HG02943 (cell line): ENCODE data around the gene PRSS2.

Experiments
- ATAC-seq: cut with Tn5 transposase; IDR thresholded peaks from one replicate; pipeline ENCODE4 v1.9.1; 2021; ENCODE audit warnings: mild to moderate bottlenecking, low read depth, moderate library complexity; ENCODE audit not compliant: unreplicated experiment

The PRSS2 gene

DNA sequence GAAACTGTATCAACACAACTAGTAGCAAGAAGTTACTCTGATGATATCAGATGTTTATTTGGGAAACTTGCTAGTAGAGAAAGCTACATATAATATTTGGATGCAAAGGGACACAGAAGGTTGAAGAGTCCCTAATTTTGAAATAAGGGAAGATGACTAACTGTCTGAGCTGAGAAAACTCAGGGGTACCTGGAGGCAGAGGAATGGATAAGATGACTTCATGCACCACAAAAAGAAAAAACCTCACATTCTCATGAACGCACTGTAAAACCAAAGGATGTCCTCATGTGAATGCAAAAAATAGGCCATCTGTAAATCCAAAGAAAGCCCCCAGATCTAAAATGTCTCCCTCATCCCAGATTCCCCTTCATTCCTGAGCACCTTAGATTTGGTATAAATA, 29.3 kb downstream of the PRSS2 start:
- ATAC-seq = no peak

DNA sequence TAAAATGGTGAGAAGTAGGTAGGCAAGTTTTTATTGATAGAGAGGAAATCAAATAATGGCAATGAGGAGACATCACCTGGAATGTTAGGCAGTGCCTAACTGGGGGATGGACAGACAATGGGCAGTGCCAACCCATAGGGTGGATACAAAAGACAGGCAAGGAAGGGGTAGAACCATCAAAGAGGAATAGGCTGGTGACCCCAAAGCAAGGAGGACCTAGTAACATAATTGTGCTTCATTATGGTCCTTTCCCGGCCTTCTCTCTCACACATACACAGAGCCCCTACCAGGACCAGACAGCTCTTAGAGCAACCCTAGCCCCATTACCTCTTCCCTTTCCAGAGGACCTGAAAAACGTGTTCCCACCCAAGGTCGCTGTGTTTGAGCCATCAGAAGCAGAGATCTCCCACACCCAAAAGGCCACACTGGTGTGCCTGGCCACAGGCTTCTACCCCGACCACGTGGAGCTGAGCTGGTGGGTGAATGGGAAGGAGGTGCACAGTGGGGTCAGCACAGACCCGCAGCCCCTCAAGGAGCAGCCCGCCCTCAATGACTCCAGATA, 30.0 kb downstream of the PRSS2 start:
- no peak for ATAC-seq

DNA sequence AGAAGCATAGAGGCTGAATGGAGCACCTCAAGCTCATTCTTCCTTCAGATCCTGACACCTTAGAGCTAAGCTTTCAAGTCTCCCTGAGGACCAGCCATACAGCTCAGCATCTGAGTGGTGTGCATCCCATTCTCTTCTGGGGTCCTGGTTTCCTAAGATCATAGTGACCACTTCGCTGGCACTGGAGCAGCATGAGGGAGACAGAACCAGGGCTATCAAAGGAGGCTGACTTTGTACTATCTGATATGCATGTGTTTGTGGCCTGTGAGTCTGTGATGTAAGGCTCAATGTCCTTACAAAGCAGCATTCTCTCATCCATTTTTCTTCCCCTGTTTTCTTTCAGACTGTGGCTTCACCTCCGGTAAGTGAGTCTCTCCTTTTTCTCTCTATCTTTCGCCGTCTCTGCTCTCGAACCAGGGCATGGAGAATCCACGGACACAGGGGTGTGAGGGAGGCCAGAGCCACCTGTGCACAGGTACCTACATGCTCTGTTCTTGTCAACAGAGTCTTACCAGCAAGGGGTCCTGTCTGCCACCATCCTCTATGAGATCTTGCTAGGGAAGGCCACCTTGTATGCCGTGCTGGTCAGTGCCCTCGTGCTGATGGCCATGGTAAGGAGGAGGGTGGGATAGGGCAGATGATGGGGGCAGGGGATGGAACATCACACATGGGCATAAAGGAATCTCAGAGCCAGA, 31.0 kb downstream of the PRSS2 start:
- no peak for ATAC-seq

DNA sequence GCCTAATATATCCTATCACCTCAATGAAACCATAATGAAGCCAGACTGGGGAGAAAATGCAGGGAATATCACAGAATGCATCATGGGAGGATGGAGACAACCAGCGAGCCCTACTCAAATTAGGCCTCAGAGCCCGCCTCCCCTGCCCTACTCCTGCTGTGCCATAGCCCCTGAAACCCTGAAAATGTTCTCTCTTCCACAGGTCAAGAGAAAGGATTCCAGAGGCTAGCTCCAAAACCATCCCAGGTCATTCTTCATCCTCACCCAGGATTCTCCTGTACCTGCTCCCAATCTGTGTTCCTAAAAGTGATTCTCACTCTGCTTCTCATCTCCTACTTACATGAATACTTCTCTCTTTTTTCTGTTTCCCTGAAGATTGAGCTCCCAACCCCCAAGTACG, 31.5 kb downstream of the PRSS2 start:
- ATAC-seq = no peak

DNA sequence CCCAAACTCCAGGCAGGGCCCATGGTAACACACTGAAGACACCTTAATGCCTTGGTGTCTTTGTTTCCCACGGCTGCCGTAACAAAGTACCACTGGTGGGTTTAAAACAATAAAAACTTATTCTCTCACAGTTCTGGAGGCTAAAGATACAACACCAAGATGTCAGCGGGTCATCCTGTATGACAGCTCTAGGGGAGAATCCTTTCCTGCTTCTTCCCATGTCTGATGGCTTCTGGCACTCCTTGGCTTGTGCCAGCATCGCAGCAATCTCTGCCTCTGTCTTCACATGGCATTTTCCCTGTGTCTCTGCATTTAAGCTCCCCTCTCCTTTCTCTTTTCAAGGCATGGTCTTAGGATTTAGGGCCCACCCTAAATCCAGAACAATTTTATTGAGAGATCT, 33.1 kb downstream of the PRSS2 start:
- ATAC-seq = no peak

DNA sequence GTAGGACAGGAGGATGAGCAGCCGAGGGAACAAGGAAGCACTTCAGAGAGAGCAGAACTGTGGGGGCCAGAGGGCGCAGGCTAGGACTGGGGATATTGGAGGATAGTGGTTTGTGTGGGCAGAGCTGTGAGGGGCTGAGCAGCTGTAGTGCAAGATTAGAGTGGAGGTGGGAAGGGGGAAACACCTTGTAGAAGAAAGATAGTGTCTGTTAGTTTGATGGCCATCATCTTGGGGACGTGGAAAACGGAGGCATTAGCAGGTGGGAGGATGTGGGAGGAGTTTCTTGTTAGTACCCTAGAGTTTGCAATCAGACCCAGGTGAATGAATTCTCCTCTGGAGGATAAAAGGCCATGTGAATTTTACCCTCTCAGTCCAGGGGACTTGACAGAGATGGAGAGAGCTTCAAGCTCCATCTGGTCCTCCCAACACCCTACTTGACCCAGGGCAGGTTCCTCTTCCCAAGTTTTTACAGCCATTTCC, 34.0 kb downstream of the PRSS2 start:
- ATAC-seq = no peak

DNA sequence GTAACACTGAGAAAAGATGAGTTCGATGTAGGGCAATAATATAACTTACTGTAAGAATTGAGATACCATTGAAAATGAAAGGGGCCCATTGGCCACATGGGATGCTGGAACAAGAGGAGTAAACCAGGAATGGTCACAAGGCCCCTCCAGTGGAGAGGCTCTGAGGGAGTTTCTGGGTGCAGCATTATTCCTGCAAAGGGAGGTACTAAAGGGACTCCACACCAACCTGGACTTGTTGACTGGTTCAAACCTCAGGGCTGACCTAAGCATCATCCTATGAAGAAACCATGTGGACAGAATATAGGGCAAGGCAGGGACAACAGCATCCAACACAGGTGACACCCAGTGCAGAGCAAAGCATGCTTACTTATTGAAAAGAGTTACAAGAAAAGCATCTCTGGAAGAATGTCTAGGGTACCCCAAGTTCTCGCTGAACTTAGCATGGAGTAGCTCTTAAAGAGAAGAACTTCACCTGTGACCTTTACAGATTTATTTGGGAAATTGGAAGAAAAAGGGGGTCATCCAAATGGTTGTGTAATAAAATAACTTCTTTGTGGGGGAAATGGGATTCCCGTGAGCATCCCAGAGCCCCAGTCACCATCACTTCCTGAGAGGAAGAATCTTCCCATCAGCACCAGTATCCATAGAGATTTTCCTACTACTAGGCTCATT, 34.7 kb downstream of the PRSS2 start:
- ATAC-seq = no peak

DNA sequence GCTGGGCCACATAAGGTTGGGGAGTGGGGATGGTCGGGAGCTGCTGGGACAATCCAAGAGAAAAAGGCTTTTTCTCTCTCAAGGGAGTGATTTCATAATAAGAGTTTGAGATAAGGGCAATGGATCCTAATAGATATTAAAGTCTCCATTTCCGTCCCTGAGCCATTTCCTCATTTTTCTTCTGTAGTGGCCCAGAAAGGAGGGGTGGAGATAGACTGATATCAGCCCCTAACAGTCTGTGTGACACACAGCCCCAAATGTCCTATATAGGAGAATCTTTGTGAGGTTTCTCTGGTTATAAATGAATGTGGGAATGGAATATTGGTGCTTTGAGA, 35.2 kb downstream of the PRSS2 start:
- no peak for ATAC-seq

DNA sequence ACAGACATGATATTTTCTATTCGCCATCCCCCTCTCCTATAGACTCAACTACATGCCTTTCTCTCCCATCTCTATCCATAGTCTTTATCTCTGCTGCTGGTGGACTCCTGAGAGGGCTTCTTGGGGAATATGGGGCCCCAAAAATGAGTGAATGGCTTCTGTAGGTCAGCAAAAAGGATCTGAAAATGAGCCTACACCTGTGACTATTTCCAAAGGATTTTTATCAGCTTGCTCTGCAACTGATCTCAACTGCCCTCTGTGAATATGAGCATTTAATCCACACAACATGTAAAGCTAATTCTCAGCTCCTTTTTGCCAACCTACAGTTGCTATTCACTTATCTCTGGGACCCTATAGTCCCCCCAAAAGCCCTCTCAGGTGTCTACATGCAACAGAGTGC, 36.2 kb downstream of the PRSS2 start:
- no peak for ATAC-seq

DNA sequence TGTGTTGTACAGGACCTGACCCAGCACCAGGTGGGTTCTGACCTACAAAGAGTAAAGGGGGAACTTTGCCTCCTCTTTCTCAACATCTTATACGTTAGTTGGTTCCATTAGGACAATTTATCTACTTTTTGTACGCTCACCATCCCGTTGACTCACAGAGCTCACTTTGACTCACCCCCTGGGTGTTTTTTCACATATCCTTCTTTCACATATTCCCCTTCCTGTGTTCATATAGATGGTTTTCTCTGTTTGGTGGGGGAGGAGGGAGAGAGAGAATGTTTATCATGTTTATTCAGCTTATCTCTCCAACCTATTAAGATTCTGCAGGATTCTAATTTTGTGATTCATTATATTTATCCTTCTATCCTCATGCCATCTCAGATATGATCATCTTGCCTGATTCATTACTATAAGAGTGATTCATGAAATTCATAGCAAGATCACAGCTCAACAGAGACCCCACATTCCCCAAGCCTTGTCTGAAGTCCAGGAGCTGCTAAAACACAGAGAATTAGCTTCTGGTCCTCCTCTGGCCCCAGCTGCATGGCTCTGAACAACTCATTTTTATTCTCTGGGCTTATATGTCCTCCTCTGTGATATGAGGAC, 37.2 kb downstream of the PRSS2 start:
- ATAC-seq = no peak

DNA sequence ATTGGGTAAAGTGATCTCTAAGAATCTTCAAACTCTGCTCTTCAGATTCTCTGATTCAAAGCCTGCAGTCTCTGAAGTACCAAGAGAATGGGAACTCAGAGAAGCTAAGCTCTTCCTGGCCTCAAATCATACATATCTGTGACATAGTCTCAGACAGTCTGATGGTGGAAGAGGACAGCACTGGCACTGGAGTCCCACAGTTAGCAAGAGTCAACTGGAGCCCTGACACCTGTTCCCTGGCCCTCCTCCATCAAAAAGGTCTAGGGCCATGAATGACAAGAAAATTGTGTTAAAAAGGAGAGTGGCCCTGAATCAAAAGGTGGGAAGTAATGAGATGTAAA, 37.7 kb downstream of the PRSS2 start:
- ATAC-seq = peak; percentile 29

DNA sequence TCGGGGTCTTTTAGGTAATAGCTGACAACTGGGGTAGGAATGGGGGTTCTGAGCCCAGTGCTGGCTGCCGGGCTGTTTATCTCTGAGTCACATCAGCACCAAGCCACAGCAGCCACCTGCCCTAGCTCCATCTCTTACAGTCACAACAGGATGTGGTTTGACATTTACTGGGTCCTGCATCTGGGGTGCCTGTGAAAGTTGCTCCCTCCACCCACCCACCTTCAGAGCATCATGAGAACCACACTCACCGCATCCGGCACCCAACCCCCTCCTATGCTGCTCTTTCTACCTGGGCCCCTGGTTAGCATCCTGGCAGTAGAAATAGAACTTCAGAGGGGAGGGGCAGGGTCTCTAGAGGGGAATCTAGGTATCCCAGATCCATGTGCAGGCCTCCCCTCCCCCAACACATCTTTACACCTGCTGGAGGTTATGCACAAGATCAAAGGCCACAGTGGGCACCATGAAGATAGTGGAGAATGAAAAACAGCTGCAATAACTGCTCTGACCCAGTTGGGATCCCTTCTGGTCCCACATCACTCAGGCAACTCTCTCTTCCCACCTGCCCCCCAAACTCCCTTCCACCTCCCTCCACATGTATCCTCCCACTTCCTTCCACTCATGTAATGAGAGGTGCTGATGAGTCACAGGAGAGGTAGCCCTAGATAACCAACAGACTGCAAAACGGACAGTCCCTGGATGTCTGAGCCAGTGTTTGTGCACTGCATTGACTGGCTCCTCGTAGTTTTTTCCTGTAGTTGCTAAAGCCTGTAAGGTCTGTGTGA, 38.2 kb downstream of the PRSS2 start:
- ATAC-seq = peak; percentile 94

DNA sequence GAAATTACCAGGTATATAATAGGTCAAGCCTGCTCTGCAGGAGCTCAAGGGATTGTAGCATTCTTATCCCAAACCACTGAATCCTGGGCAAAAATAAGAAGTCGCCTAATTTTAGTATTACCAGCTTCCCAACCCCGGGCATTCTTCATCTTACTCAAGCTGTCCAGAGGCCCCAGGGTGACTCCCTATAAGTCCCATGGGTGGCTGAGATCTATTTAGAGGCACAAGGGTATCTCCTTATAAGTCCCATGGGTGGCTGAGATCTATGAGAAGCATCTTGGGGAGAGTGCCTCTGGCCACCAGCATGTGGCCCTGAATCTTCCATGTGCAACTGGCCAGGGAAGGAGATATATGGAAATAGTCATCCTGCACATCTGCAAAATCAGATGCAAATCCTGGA, 38.9 kb downstream of the PRSS2 start:
- no peak for ATAC-seq

DNA sequence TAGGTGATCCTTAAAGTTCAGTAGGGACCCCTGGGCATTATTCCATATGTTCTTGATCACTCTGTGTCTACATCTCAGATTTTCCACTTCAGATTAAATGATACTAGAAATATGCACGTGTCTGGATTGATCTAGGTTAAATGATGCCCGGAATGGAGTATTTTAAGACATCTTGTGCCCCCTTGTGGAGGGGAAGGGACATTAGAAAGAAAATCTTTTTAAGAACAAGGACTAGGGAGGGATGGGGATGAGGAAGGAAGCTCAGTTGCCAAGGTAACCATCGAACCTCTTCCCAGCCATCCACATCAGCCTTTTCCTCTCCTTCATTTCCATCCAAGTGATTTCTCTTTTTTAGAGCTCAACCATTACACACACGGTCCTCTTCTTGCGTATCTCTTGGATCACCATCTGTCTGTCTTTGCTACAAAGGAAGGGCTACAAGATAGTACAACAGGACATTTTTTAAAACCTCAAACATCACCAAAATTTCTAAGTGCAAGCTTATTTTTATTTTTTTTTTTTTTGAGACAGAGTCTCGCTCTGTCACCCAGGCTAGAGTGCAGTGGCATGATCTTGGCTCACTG, 40.5 kb downstream of the PRSS2 start:
- no peak for ATAC-seq

DNA sequence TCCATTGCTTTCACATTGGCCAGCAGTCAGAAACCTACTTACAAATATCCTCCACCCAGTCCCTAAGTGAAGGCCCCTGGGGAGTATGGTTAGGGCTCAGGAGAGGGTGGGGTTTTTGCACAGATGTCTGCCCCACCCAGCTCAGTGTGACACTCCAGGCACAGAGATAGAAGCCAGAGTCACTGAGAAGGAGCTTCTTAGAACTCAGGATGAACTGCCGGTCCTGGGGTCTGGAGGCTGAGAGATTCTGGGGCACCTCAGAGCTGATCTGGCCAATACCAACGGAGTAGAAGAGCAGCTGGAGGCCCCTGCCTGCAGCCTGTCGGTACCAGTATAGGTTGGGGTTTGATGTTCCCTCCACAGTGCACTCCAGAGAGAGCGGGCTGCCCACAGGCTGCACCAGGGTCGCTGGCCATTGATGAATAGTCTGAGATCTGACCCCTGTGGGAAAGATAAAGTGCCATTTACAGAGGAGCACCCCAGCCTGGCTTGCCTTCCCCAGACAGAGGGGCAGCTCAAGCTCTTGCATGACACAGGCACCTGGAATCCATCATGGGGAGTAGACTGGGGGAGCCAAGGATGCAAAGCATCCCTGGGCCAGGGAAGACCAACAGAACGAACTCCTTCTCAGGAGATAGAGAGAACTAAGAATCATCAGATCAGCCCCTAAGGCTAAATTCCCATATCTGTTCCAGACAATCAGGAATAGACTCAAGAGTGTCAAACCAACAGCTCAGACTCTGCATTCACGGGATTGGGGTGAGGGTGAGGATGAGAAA, 41.9 kb downstream of the PRSS2 start:
- ATAC-seq = no peak

DNA sequence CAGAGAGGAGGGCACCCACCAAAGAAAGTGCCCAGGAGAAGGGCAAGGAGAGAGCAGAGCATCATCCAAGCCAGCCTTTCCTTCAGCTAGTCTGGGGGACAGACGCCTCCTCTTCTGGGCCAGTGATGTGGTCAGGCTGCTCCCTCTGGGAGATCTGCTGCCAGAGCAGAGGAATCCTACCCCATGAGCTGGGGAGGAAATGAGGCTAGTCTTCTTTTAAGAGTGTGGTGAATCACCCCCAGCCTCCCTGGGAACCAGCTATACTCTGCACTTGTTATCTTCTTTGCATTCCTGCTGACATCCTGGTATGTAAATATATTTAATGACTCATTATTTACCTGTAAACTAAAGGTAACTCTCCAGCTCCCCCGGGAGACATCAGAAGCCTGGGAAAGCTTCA, 42.5 kb downstream of the PRSS2 start:
- no peak for ATAC-seq

DNA sequence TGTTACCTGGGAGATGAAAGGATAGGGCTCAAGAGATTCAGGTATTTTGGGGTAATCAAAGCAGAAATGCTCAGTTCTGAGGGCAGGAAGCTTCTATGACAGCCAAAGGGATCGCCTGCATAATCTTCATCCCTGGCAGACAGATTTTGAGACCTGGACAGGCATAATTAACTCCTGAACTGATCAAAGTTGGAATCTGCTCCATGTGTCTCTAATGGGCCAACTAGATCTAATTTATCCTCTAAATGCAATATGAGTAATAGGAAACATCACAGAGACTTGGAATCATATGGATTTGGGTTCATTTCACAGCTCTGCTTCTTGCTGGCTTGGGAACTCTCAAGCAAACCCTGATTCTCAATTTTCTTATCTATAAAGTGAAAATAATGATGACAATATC, 42.9 kb downstream of the PRSS2 start:
- no peak for ATAC-seq

DNA sequence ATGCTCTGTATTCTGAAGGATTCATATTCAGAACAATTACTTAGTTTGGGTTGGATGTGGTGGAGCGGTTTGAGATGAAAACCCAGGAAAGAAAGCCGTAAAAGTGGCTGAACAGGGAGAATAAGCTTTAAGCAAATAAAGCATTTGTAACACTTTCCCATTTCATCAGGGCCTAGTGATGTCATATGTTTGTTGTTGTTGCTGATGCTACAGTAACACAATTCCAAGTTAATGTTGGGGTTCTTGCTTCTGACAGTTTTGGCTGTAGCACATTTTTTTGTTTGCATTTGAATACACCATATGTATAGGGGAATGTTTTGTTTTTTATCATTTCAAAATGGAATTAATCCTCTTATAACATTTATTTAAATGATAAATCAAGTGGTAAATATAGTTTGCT, 43.7 kb downstream of the PRSS2 start:
- ATAC-seq = no peak

DNA sequence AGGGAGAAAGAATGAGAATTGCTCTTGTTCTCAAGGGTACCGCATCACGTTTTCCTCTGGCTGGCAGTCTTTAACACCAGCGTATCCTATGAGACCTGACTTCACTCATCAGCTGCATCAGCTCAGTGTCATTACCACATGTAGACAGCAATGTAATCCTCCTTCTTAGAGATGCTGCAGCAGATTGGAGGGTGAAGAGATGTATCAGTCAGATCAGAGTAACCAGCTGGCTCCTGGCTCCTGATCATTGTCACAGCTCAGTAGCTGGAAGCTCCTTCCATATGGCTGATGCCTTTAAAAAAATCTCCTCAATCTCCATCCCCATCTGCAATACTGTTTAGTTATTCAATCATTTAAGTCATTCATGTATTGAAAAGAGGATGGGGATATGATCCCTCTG, 44.4 kb downstream of the PRSS2 start:
- no peak for ATAC-seq

DNA sequence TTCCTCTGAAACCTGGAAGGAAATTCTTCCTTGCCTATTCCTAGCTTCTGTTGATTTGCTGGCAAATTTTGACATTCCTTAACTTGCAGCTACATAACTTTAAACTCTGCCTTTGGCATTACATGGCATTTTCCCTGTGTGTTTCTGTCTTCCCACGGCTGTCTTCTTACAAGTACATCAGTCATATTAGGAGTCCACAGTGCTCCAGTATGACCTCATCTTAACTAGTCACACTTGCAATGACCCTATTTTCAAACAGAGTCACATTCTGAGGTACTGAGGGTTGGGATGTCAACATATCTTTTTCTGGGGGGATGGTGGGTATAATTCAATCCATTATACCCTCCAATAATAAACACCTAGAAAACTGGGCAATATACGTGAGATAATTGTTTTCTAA, 46.7 kb downstream of the PRSS2 start:
- no peak for ATAC-seq
